Chondrocyte (in vitro differentiated cells): ENCODE results near the gene NUF2. TPM values are rescaled to one million over a fixed set of nuclear protein-coding genes. Genes with fewer than 3 reads are reported as not detected.

Experiments used
- DNase-seq: peaks from one replicate; pipeline ENCODE4 v3.0.0; 2021; ENCODE audit warnings: mixed read lengths, low spot score
- H3K27ac Mint-ChIP-seq: one replicate; pipeline ENCODE4 v1.8.0; 2021; ENCODE audit warnings: mild to moderate bottlenecking, moderate library complexity, mixed read lengths; ENCODE audit not compliant: unreplicated experiment
- H3K27me3 Mint-ChIP-seq: 2 replicates; pipeline ENCODE4 v1.8.0; 2021; ENCODE audit warnings: low read depth, mixed read lengths
- H3K36me3 Mint-ChIP-seq: 2 replicates; pipeline ENCODE4 v1.8.0; 2021; ENCODE audit warnings: low read depth, mixed read lengths
- H3K4me1 Mint-ChIP-seq: 2 replicates; pipeline ENCODE4 v1.8.0; 2021; ENCODE audit warnings: low read depth, mild to moderate bottlenecking, mixed read lengths
- H3K4me3 Mint-ChIP-seq: one replicate; pipeline ENCODE4 v1.8.0; 2021; ENCODE audit warnings: mild to moderate bottlenecking, moderate library complexity, mixed read lengths; ENCODE audit not compliant: unreplicated experiment
- H3K9me3 Mint-ChIP-seq: 2 replicates; pipeline ENCODE4 v1.8.0; 2021; ENCODE audit warnings: low read depth, mixed read lengths
- CTCF ChIP-seq: fragments of 200-600 bp; sonication (generic); IDR thresholded peaks from 2 replicates; pipeline ENCODE4 v1.5.0; 2021; ENCODE audit warnings: antibody characterized with exemption, mild to moderate bottlenecking, moderate library complexity
- total RNA-seq: library from RNA; stranded (reverse); gene quantifications from 3 replicates; pipeline ENCODE4 v1.2.1, GENCODE V29; 2021

Gene NUF2
- total RNA-seq, 1 donor from 2014 or later: 4.3 TPM

DNA sequence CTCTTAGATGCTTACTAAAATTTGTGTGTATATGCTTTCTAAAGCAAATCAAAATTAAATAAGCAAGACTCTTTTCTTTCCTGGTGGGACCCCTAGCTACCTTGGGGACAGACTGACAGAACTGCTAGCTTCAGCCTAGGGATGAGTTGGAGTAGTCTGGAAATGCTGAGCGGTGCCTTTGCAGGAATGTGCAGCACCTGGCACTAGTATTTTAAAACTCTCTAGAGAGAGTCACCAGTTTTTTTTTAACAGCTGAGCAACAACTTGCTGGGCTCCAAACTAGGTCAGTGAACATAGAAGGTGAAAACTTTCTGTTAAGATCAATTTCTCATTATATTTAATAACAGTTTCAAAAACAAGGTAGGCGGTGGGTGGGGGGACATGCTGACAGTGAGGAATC, 56.8 kb downstream of the NUF2 start:
- Mint-ChIP-seq H3K36me3 (no peaks in the 10 kb centered on the region), H3K4me3 (no peak overlapping the region), H3K27me3 (peaks cover 43% of the 10 kb centered on the region), H3K9me3 (peaks cover 4% of the 10 kb centered on the region), H3K4me1 (no peaks in the 10 kb centered on the region), H3K27ac (no peak overlapping the region)
- no peak for DNase-seq
- TF ChIP-seq CTCF: no peak

DNA sequence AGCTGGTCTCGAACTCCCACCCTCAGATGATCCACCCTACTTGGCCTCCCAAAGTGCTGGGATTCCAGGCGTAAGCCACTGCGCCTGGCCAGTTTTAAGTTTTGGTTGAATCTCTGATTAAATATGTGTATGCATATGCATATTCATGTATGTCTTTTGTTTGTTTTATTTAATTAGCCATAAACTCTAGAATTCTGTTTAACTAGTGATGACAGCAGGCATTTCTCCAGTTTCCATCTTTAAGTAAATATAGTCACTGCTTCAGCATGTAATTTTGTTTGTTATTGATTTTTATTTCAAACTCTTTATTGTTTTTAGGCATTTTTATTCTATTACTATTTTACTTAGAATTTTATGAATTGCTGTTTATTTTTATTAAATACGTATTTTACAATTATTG, 58.0 kb downstream of the NUF2 start:
- DNase-seq: no peak
- no peak overlapping the region for H3K4me3 Mint-ChIP-seq
- TF ChIP-seq CTCF: no peak
- peaks cover 39% of the 10 kb centered on the region for H3K27me3 Mint-ChIP-seq
- H3K36me3 Mint-ChIP-seq: no peaks in the 10 kb centered on the region
- H3K9me3 Mint-ChIP-seq: peaks cover 4% of the 10 kb centered on the region
- no peak overlapping the region for H3K27ac Mint-ChIP-seq
- no peaks in the 10 kb centered on the region for H3K4me1 Mint-ChIP-seq

DNA sequence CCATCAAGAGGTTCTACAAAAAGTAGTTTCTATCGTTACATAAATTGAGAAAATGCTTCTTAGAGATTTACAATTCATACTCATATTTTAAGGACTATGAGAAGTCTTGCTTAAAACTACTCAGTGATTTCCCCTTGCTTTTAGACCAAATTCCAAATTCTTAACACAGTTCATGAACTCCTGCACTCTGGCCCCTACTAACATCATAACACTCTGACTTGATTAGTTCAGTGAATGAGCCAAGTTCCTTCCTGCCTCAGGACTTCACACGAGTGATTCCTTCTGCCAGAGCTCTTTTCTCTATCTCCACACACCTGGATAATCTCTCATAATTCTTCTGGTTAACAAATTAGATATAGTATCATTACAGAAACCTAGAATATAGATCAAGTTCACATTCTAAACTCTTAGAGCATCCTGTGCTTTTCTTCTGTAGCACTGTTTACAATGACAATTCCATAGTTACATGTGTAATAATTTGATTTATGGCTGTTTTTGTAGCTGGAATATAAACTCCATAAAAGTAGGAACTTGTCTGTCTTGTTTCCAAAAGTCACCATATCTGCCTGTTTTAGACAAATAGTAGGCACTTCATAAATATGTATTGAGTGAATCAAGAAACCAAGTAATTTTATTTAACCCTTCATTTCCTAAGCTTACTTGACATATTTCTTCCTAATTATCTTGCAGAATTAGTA, 59.9 kb downstream of the NUF2 start:
- peaks cover 37% of the 10 kb centered on the region for H3K27me3 Mint-ChIP-seq
- no peak for TF ChIP-seq CTCF
- H3K4me3 Mint-ChIP-seq: no peak overlapping the region
- no peak overlapping the region for H3K27ac Mint-ChIP-seq
- H3K36me3 Mint-ChIP-seq: no peaks in the 10 kb centered on the region
- no peak for DNase-seq
- no peaks in the 10 kb centered on the region for H3K4me1 Mint-ChIP-seq
- no peaks in the 10 kb centered on the region for H3K9me3 Mint-ChIP-seq

GRCh38 chr1:163382395-163382794, 60.6 kb downstream of the NUF2 start:
- no peak overlapping the region for H3K27ac Mint-ChIP-seq
- H3K4me3 Mint-ChIP-seq: no peak overlapping the region
- H3K9me3 Mint-ChIP-seq: no peaks in the 10 kb centered on the region
- no peak for TF ChIP-seq CTCF
- H3K36me3 Mint-ChIP-seq: no peaks in the 10 kb centered on the region
- peaks cover 40% of the 10 kb centered on the region for H3K27me3 Mint-ChIP-seq
- no peak for DNase-seq
- no peaks in the 10 kb centered on the region for H3K4me1 Mint-ChIP-seq

DNA sequence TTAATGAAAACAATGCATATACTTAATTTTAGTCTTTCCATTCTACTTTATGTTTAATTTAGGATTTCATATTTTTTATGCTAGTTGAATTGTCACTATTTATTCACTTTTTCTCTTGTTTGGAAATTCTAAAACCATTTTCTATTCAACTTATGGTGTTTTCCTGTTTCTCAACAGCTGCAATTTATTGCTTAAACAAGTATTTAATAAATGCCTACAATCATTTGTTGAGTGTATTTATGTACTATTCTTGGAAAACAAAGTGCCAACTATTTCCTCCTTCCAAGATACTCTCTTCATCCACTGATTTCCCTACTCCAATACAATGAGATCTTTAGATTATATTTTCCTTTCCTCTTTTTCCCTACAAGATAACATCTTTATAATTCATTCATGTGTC, 65.4 kb downstream of the NUF2 start:
- Mint-ChIP-seq H3K27ac (no peak overlapping the region), H3K27me3 (peaks cover 55% of the 10 kb centered on the region), H3K4me3 (no peak overlapping the region), H3K36me3 (no peaks in the 10 kb centered on the region), H3K9me3 (no peaks in the 10 kb centered on the region), H3K4me1 (no peaks in the 10 kb centered on the region)
- TF ChIP-seq CTCF: no peak
- no peak for DNase-seq
